GM21390 (cell line): ENCODE results near the gene DMXL1.
"Not testable (repeated sequence)": the region's sequence is repeated elsewhere in the genome, so short reads cannot be mapped to it uniquely, and the experiment has no call there.

Experiments
- ATAC-seq: cut with Tn5 transposase; IDR thresholded peaks from one replicate; pipeline ENCODE4 v1.9.1; 2021; ENCODE audit not compliant: unreplicated experiment

The DMXL1 gene

GRCh38 chr5:119059740-119060255 lies 11.1 kb upstream of the DMXL1 start:
- peak; percentile 49 for ATAC-seq

- peak; percentile 75 for ATAC-seq
These were observed 7.1 kb upstream of the DMXL1 start for GRCh38 chr5:119063579-119064379.

DNA sequence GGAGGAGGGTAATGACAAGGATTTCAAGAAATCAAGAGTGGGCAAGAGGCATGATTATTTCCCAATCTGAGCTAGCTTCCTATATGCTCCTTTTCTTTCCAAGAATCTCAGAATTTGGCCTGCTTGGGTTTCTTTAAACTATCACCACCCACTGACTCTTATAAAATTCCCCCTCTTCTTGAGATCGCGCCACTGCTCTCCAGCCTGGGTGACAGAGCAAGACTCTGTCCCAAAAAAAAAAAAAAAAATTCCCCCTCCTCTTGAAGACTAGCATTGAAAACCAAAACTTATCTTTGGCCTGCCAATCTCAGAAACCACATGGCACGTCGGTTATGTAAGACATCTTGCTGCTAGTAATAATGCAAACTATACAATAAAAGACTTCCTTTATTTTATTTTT lies 3.4 kb upstream of the DMXL1 start:
- no peak for ATAC-seq

- peak; percentile 47 for ATAC-seq
These were observed 384 bp upstream of the DMXL1 start for GRCh38 chr5:119070578-119070827.

DNA sequence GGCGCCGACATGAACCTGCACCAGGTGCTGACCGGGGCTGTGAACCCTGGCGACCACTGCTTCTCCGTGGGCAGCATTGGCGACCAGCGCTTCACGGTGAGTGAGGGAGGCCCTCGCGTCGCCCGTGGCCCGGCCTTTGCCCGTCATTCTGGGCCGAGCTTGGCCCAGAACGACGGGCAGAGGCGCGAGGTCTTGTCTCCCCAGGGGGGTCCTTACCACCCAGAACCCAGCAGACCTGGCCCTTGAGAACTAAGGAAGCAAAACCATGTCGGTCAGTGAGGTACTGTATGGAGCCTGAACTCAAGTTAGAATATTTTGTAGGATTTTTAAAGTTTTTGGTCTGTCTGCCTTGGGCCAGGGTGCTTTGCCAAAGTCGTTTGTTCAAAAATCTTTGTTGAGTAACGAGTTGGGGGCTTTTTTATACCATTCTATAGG lies 691 bp downstream of the DMXL1 start:
- ATAC-seq, result peak; percentile 8

GRCh38 chr5:119072496-119072895 lies 1.6 kb downstream of the DMXL1 start:
- no peak for ATAC-seq

GRCh38 chr5:119073746-119074337 lies 3.0 kb downstream of the DMXL1 start:
- ATAC-seq, result not testable (repeated sequence)

DNA sequence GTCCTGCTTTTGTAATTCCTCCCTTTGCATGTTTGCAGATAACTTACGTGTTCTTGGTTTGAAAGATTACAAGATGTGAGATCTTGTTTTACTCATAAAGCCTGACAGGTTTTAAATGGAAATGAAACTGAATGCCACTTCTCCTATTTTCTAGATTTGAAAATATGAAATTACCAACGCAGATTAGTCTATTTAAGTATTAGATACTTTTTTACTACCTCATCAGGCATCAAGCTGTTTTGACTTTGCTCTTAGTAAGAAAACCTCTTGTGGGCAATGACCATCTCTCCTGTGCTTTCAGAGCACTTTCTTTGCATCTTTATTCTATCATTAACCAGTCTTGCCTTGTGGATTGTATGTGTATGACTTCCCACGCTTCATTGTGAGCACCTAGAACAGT lies 3.5 kb downstream of the DMXL1 start:
- ATAC-seq, result peak; percentile 26

DNA sequence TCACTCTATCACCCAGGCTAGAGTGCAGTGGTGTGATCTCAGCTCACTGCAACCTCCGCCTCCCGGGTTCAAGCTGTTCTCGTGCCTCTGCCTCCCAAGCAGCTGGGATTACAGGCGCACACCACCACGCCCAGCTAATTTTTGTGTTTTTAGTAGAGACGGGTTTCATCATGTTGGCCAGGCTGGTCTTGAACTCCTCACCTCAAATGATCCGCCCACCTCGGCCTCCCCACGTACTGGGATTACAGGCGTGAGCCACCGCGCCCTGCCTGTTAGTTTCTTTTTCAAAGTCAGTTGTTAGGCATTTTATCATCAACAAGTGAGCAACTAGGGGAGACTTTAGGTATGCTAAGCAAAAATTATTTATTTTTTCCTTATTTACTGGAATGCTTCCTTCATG lies 4.4 kb downstream of the DMXL1 start:
- not testable (repeated sequence) for ATAC-seq

DNA sequence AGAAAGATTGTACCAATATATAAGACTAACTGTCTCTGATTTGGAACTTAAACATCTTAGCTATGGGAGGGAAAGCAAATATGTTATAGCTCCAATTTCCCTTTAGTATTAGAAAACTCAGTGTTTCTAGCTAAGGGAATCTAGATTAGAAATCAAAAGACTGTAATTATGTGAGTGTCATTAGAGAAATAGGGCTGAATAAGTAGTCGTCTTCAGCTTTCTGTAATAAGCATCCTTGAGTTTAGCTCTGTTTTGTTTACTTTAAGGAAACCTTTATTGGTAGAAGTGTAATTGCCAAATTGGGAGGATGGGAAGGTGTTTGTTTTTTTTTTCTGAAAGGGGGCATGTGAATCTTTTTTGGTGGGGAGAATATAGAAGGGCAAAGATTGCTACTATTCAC lies 5.2 kb downstream of the DMXL1 start:
- ATAC-seq, result no peak

DNA sequence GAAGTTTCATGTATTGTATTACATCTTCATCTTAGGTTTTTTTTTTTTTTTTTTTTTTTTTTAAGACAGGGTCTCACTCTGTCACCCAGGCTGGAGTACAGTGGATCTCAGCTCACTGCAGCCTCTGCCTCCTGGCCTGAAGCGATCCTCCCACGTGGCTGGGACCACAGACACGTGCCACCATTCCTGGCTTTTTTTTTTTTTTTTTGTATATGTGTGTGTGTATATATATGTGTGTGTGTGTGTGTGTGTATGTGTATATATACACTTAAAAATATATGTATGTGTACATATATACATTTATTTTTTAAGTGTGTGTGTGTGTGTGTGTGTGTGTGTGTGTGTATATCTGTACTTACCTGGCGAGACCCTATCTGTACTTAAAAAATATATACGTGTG lies 6.6 kb downstream of the DMXL1 start:
- no peak for ATAC-seq

- no peak for ATAC-seq
These were observed 7.4 kb downstream of the DMXL1 start for GRCh38 chr5:119078071-119078846.

DNA sequence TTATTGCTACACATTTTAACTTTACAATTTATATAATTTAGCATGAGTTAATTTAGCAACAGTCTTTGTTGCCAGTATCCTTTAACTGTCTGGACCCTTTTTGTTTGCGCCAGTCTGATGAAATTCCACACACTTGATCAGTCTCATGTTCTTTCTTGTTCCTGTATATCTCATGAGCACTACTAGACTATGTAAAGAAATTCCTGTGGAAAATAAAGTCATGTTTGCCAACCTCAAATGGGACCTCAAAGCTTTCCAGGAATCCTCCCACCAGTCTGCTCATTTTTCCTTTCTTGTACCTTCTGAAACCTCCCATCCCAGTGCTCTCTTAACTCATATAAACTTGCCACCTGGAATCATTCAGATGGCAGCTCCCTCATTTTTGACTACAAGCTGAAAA lies 8.0 kb downstream of the DMXL1 start:
- no peak for ATAC-seq

- ATAC-seq, result peak; percentile 42
These were observed 8.5 kb downstream of the DMXL1 start for GRCh38 chr5:119079318-119079921.

DNA sequence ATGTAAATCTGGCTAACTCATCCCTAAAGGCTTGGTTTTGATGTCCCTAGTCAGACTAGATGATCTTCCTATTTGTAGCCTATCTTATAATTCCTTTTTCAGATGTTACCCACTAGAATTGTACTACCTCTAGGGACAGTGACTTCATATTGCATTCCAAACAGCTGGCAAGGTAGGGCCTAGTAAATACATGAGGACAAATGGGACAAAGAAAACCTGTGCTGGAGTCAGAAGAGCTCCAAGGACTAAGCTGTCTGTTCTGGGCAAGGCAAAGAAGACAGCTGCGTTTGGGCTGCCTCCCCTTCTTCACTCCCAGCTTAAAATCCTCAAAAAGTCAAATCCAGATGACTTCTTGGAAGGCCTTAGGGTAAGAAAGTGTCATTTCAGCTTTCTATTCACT lies 10.0 kb downstream of the DMXL1 start:
- no peak for ATAC-seq

DNA sequence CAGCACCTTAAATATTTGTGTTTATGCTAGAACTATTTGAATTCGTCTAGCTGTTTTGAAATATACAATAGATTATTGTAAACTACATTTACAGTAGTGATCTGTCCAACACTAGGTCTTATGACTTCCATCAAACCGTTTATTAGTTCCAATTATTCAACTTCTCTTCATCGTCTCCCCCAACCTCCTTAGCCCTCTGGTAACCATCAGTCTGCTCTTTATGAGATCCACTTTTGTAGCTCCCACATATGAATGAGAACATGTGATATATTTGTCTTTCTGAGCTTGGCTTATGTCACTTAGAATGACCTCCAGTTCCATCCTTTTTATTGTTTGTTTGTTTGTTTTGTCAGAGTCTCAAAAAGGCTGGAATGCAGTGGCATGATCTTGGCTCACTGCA lies 11.8 kb downstream of the DMXL1 start:
- ATAC-seq, result no peak

DNA sequence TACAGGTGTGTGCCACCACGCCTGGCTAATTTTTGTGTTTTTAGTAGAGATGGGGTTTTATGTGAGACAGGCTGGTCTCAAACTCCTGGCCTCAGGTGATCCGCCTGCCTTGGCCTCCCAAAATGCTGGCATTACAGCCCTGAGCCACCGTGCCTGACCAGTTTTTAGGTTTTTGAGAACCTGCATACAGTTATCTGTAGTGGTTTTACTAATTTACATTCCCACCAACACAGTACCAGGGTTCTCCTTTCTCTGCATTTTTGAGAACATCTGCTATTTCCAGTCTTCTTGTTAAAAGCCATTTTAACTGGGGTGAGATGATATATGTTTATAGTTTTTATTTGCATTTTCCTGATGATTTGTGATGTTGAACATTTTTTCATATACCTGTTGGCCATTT lies 12.8 kb downstream of the DMXL1 start:
- ATAC-seq, result peak; percentile 60

GRCh38 chr5:119088438-119088837 lies 17.6 kb downstream of the DMXL1 start:
- ATAC-seq, result no peak

DNA sequence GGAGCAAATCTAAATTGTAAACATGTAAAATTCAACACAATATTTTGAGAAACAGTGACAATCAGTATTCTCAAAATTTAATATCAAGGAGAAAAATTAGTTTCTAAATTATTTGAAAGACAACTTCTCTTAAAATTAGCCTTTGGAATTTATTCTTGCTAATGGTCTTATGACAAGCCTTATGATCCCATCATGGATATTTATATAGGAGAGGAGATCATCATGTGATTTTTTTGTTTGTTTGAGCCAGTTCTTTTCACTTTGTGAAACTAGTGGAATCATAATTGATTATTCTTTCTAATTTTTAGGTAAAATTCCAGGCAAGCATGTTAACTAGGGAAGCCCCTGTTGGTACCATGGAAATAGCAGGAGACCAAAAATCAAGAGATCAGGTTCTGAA lies 24.7 kb downstream of the DMXL1 start:
- no peak for ATAC-seq

GRCh38 chr5:119105971-119106370 lies 35.1 kb downstream of the DMXL1 start:
- ATAC-seq, result no peak

DNA sequence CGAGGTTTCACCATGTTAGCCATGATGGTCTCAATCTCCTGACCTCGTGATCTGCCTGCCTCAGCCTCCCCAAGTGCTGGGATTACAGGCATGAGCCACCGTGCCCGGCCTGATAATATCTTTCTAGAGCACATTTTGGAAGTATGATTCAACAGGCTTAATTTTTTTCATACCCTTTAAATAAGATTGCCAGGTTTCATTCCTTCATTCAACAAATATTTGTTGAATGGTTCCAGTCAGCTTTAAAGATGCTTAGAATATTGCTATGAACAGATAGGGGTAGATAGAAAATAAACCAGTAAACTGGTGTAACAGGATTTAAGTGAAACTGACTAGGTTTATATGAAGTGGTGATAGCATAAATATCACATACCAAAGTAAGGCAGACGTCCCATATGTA lies 41.3 kb downstream of the DMXL1 start:
- no peak for ATAC-seq

GRCh38 chr5:119117237-119117636 lies 46.4 kb downstream of the DMXL1 start:
- no peak for ATAC-seq
